ENCODE measurements around the gene PTPRK. TPM values are rescaled to one million over a fixed set of nuclear protein-coding genes. Genes with fewer than 3 reads are reported as not detected.
A peak's percentile ranks its signal among the peaks of the same experiment; 100 is the strongest.

Gene PTPRK
- total RNA-seq, 1 experiment from 2014 or later: 94.4 TPM

DNA sequence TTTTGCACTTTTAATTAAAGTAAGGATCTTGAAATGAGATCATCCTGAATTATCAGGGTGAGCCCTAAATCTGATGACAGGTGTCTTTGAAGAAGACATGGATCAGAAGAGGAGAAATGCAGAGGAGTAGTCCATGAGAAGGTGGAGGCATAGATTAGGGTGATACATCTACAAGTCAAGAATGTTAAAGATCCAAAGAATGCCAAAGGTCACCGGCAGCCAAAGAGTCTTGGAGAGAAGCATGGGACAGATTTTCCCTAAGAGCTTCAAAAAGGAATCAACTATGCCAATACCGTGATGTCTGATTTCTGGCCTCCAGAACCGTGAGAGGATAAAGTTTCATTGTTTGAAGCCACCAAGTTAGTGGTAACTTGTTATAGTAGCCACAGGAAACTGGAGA is 560.5 kb downstream of the PTPRK start:
- H3K27me3 ChIP-seq (replicated peaks; ENCODE audit: control insufficient read depth, insufficient read depth, low read length): no peaks in the 10 kb centered on the region
- Mint-ChIP-seq H3K27me3 (ENCODE audit: insufficient read depth, unreplicated experiment) (no peaks in the 10 kb centered on the region), H3K4me1 (ENCODE audit: low read depth, unreplicated experiment) (peaks cover 7% of the 10 kb centered on the region), H3K9me3 (ENCODE audit: unreplicated experiment) (peaks cover 14% of the 10 kb centered on the region), H3K27ac (ENCODE audit: unreplicated experiment) (no peak overlapping the region), H3K36me3 (ENCODE audit: insufficient read depth, unreplicated experiment) (peaks cover 9% of the 10 kb centered on the region), H3K4me3 (ENCODE audit: unreplicated experiment) (no peak overlapping the region)
- peak; percentile 9 to 35 for DNase-seq
- H3K4me1 ChIP-seq: no peaks in the 10 kb centered on the region; the same call in 1 of the 2 replicates
- ChIA-PET CTCF (no interaction called here), POLR2A (no interaction called here)
- no TSS peak for BruUV-seq (replicated peaks)
- no peak for TF ChIP-seq CTCF (IDR thresholded peaks at IDR 0.05; ENCODE audit: insufficient read depth in 1 of 2, low read depth in 1 of 2, low read length in 1 of 2, severe bottlenecking in 1 of 2, unreplicated experiment in 1 of 2)
- no peaks in the 10 kb centered on the region for H3K36me3 ChIP-seq (ENCODE audit: control insufficient read depth, insufficient read depth, low read length)
- H3K4me3 ChIP-seq (ENCODE audit: low read depth, low read length): no peak overlapping the region
- peaks cover 5% of the 10 kb centered on the region; the same call in 1 of the 2 replicates for H3K9me3 ChIP-seq
- intact Hi-C loops (cut with micrococcal nuclease; ENCODE audit: unreplicated experiment): loop anchor here (10.0 kb wide), 1 partner anchor 555 kb away; no protein-coding TSS in a partner anchor

DNA sequence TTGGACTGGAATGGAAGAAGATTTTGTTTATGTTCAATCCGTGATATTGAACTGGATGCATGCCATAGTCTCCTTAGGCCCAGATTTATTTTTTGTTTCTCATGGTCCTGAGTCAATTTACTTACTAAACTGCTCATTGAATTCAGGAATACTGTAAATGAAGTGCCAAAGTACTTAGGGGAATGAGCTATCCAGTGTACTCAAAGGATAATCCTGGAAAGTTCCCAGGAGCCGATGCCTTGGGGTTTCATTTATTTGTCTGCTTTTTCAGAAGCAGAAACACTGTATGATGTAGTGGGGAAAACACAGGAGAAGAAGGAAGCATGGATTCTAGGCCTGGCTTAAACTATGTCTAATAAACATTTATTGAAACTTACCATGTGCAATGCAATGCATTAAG is 563.4 kb downstream of the PTPRK start:
- Mint-ChIP-seq H3K27ac (ENCODE audit: unreplicated experiment) (no peak overlapping the region), H3K36me3 (ENCODE audit: insufficient read depth, unreplicated experiment) (peaks cover 9% of the 10 kb centered on the region), H3K4me3 (ENCODE audit: unreplicated experiment) (no peak overlapping the region), H3K9me3 (ENCODE audit: unreplicated experiment) (peaks cover 12% of the 10 kb centered on the region), H3K27me3 (ENCODE audit: insufficient read depth, unreplicated experiment) (no peaks in the 10 kb centered on the region), H3K4me1 (ENCODE audit: low read depth, unreplicated experiment) (peaks cover 7% of the 10 kb centered on the region)
- TF ChIP-seq CTCF (IDR thresholded peaks at IDR 0.05; ENCODE audit: insufficient read depth in 1 of 2, low read depth in 1 of 2, low read length in 1 of 2, severe bottlenecking in 1 of 2, unreplicated experiment in 1 of 2): no peak
- Histone ChIP-seq H3K9me3 (peaks cover 5% of the 10 kb centered on the region; the same call in 1 of the 2 replicates), H3K36me3 (ENCODE audit: control insufficient read depth, insufficient read depth, low read length) (no peaks in the 10 kb centered on the region), H3K27me3 (replicated peaks; ENCODE audit: control insufficient read depth, insufficient read depth, low read length) (no peaks in the 10 kb centered on the region), H3K4me3 (ENCODE audit: low read depth, low read length) (no peak overlapping the region), H3K4me1 (no peaks in the 10 kb centered on the region; the same call in 1 of the 2 replicates)
- ChIA-PET CTCF (no interaction called here), POLR2A (no interaction called here)
- intact Hi-C loops (cut with micrococcal nuclease; ENCODE audit: unreplicated experiment): no loop called here
- no peak for DNase-seq
- no TSS peak for BruUV-seq (replicated peaks)

DNA sequence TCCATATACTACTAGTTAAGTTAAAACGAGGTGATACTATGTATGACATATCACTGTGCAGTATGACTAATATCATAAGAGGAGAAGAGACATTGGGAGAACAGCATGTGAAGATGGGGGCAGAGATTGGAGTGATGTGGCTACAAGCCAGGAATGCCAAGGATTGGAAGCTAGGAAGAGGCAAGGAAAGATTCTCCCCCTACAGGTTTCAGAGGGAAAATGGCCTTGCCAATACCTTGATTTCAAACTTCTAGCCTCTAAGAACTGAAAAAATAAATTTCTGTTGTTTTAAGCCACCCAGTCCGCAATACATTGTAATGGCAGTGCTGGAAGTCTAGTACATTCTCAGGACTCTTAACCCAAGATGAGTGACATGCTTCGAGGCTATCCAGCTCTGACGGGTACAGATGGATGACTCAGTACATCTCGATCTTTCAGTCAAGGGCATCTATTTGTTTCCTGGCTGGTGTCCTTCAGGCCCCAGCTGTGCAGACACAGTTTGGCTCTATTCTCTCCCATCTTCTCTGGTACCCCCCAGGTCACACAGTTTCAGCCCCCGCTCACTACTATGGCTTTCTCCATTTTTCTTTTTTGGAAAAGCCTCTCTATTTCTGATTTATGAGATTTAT is 564.0 kb downstream of the PTPRK start:
- ChIA-PET CTCF (no interaction called here), POLR2A (no interaction called here)
- no peak for TF ChIP-seq CTCF (IDR thresholded peaks at IDR 0.05; ENCODE audit: insufficient read depth in 1 of 2, low read depth in 1 of 2, low read length in 1 of 2, severe bottlenecking in 1 of 2, unreplicated experiment in 1 of 2)
- Mint-ChIP-seq H3K27me3 (ENCODE audit: insufficient read depth, unreplicated experiment) (no peaks in the 10 kb centered on the region), H3K9me3 (ENCODE audit: unreplicated experiment) (peaks cover 6% of the 10 kb centered on the region), H3K4me1 (ENCODE audit: low read depth, unreplicated experiment) (peaks cover 7% of the 10 kb centered on the region), H3K27ac (ENCODE audit: unreplicated experiment) (no peak overlapping the region), H3K4me3 (ENCODE audit: unreplicated experiment) (no peak overlapping the region), H3K36me3 (ENCODE audit: insufficient read depth, unreplicated experiment) (peaks cover 4% of the 10 kb centered on the region)
- Histone ChIP-seq H3K4me3 (ENCODE audit: low read depth, low read length) (no peak overlapping the region), H3K9me3 (peaks cover 5% of the 10 kb centered on the region; the same call in 1 of the 2 replicates), H3K27me3 (replicated peaks; ENCODE audit: control insufficient read depth, insufficient read depth, low read length) (no peaks in the 10 kb centered on the region), H3K36me3 (ENCODE audit: control insufficient read depth, insufficient read depth, low read length) (no peaks in the 10 kb centered on the region), H3K4me1 (no peaks in the 10 kb centered on the region; the same call in 1 of the 2 replicates)
- intact Hi-C loops (cut with micrococcal nuclease; ENCODE audit: unreplicated experiment): no loop called here
- no peak for DNase-seq
- no TSS peak for BruUV-seq (replicated peaks)

Data from Caco-2 (cell line).